ENCODE results near the gene BTBD7.

The BTBD7 gene

GRCh38 chr14:93199031-93199430 lies 133.8 kb downstream of the BTBD7 start:
- H3K4me3 ChIP-seq (ENCODE audit: low read length), result no peak overlapping the region
- no peak for TF ChIP-seq CTCF (conservative IDR thresholded peaks at IDR 0.05; ENCODE audit: low read depth, low read length)
- no peak for DNase-seq (ENCODE audit: low read depth)

GRCh38 chr14:93195316-93195999 lies 137.4 kb downstream of the BTBD7 start:
- no peak for TF ChIP-seq CTCF (conservative IDR thresholded peaks at IDR 0.05; ENCODE audit: low read depth, low read length)
- no peak overlapping the region for H3K4me3 ChIP-seq (ENCODE audit: low read length)
- DNase-seq (ENCODE audit: low read depth), result no peak
